HG03175 (cell line): Measurements from ENCODE around the gene MYO10.
"Not testable (repeated sequence)": the region's sequence is repeated elsewhere in the genome, so short reads cannot be mapped to it uniquely, and the experiment has no call there.

ENCODE experiments used
- ATAC-seq: cut with Tn5 transposase; IDR thresholded peaks from one replicate; pipeline ENCODE4 v1.9.1; 2021; ENCODE audit warnings: mild to moderate bottlenecking, moderate library complexity; ENCODE audit not compliant: unreplicated experiment

MYO10 gene

GRCh38 chr5:16757146-16757545 is 178.9 kb downstream of the MYO10 start:
- no peak for ATAC-seq

- no peak for ATAC-seq
These were observed 179.4 kb downstream of the MYO10 start for GRCh38 chr5:16756692-16757091.

GRCh38 chr5:16755641-16756040 is 180.4 kb downstream of the MYO10 start:
- ATAC-seq = no peak

GRCh38 chr5:16754601-16755000 is 181.5 kb downstream of the MYO10 start:
- no peak for ATAC-seq

GRCh38 chr5:16754086-16754485 is 182.0 kb downstream of the MYO10 start:
- no peak for ATAC-seq

- no peak for ATAC-seq
These were observed 185.6 kb downstream of the MYO10 start for GRCh38 chr5:16750445-16750844.

GRCh38 chr5:16749626-16750025 is 186.5 kb downstream of the MYO10 start:
- no peak for ATAC-seq

GRCh38 chr5:16744164-16744880 is 191.8 kb downstream of the MYO10 start:
- ATAC-seq = no peak

- ATAC-seq = no peak
These were observed 193.2 kb downstream of the MYO10 start for GRCh38 chr5:16742938-16743337.

GRCh38 chr5:16740811-16741392 is 195.2 kb downstream of the MYO10 start:
- no peak for ATAC-seq

GRCh38 chr5:16740066-16740810 is 195.8 kb downstream of the MYO10 start:
- ATAC-seq = no peak

- ATAC-seq = not testable (repeated sequence)
These were observed 197.7 kb downstream of the MYO10 start for GRCh38 chr5:16738393-16738792.

GRCh38 chr5:16737620-16738364 is 198.3 kb downstream of the MYO10 start:
- no peak for ATAC-seq

GRCh38 chr5:16737209-16737608 is 198.9 kb downstream of the MYO10 start:
- ATAC-seq = no peak

- ATAC-seq = no peak
These were observed 199.7 kb downstream of the MYO10 start for GRCh38 chr5:16736158-16736995.

- ATAC-seq = no peak
These were observed 200.7 kb downstream of the MYO10 start for GRCh38 chr5:16735101-16736060.

GRCh38 chr5:16733331-16734006 is 202.6 kb downstream of the MYO10 start:
- ATAC-seq = no peak

GRCh38 chr5:16732356-16732755 is 203.7 kb downstream of the MYO10 start:
- no peak for ATAC-seq
